ENCODE measurements around the gene KAT8. TPM values are rescaled to one million over a fixed set of nuclear protein-coding genes. Genes with fewer than 3 reads are reported as not detected.

The KAT8 gene
- total RNA-seq, result 10 to 100 TPM; 27.9 to 64.3 (median 54.0) TPM

DNA sequence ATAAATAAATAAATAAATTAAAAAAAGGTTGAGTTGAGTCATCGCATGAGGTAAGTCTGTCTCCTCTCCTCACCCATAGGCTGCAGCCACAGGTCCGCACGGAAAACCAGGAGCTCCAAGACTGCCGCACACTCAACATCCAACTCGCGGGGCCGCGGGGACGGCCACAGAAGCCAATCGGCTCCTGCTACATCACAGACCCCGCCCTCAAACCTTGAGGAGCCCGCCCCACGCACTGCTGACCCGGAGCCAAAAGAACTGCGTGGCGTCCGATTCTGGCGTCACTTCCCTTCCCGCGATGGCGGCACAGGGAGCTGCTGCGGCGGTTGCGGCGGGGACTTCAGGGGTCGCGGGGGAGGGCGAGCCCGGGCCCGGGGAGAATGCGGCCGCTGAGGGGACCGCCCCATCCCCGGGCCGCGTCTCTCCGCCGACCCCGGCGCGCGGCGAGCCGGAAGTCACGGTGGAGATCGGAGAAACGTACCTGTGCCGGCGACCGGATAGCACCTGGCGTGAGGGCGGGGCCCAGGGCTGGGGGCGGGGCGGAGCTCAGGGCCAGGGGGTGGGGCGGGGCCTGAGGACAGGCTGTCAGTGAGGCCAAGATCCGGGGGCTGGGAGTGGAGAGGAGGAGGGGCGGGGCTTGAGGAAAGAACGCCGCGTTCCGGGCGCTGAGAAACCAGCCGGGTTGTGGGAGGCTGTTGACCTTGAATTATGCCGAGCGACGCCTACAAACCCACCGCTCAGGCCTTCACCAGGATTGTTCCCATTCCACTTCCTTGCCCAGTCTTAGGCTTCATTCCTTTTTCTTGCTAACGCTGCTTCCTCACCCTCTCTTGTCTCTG lies at the start of gene KAT8:
KAT8 (plus strand) TSS at position 281 of the 839 bp plus-strand sequence; CDS start at position 299, 18 bp downstream.
- WGBS, 10 experiments, result 0% methylated on average over 1 to 9 of the region's 68 CpGs; no CpG with 5 or more reads in 4 of the 10 experiments
- peak within 1 kb of the TSS; percentile 97 to 98 for H3K27ac ChIP-seq

DNA sequence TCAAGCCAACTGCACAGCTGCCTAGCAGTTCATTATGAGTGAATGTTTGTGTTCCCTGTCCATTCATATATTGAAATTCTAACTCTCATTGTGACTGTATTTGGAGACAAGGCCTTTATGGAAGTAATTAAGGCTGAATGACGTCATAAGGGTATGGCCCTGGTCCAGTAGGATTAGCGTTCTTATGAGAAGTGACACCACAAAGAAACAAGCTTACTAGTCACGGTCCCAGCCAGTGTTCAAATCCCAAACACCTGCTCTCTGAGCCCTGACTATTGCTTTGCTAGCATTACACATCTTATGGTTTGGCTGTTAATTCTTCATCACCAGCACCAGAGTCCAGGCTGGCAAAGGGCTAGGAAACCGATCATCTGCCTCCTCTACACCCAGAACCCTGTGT lies 45.6 kb upstream of the KAT8 start:
- H3K4me1 ChIP-seq (replicated peaks in 1 of 2), result peaks cover 4 to 8% of the 10 kb centered on the region in 2 donors
- peak overlapping the region; percentile 63 to 99 (median 81) for H3K4me3 ChIP-seq
- in situ Hi-C loops (cut with MboI; ENCODE audit: low pct_unique_long_range_greater_than_20kb in 2 of 9, low sequenced_read_pairs in 9 of 9, unreplicated experiment in 9 of 9), result no loop called here
- 0 to 80% (median 7%) methylated on average over 1 to 4 of the region's 4 CpGs; no CpG with 5 or more reads in 2 of the 10 experiments for WGBS, 10 experiments
- ATAC-seq (replicated peaks in 6 of 8), result peak in 1 of 8 experiments; percentile 1
- peak overlapping the region in 1 of 2 donors; percentile 92 for H3K27ac ChIP-seq

More for the DNA sequence above, at the start of gene KAT8:
- in situ Hi-C loops (cut with MboI; ENCODE audit: low pct_unique_long_range_greater_than_20kb in 2 of 9, low sequenced_read_pairs in 9 of 9, unreplicated experiment in 9 of 9), result no loop called here
- H3K4me1 ChIP-seq (replicated peaks in 1 of 2), result peaks cover 6 to 10% of the 10 kb centered on the region in 2 donors
- peak; percentile 90 to 94 (median 92) for ATAC-seq (replicated peaks in 6 of 8)
- H3K4me3 ChIP-seq, result peak within 1 kb of the TSS; percentile 86 to 97 (median 93)

DNA sequence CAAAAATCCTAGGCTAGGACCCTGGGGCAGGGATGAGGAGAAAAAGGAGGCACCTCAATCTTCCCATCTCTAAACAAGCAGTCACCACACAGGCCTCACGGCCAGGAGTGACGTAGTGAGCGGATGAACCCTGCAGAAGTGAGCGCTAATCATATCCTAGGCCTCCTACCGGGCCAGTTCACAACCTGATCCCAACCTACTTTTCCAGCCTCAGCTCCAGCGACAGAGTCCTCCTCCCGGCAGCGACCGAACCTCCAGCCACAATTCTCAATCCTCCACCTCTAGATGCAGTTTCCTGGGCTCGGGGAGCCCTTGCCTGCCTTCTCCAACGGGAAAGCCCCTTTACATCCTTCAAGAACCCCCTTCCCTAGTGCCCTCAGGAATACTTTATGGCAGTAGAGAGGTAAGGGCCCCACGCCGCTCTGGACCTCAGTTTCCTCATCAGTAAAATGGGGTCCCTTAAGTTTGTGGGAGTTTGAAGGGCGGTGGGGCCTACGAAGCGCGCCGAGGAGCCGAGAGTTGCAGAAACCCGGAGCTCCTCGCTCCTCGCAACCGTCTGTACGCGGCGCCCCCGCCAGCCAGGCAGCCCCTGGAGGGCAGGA lies 44.8 kb upstream of the KAT8 start:
- in situ Hi-C loops (cut with MboI; ENCODE audit: low pct_unique_long_range_greater_than_20kb in 2 of 9, low sequenced_read_pairs in 9 of 9, unreplicated experiment in 9 of 9), result no loop called here
- 0 to 7% (median 0%) methylated on average over 1 to 17 of the region's 27 CpGs; no CpG with 5 or more reads in 4 of the 10 experiments for WGBS, 10 experiments
- Histone ChIP-seq H3K4me3 (peak overlapping the region; percentile 63 to 99 (median 81)), H3K4me1 (replicated peaks in 1 of 2) (peaks cover 4 to 8% of the 10 kb centered on the region in 2 donors), H3K27ac (peak overlapping the region; percentile 92 to 96)
- ATAC-seq (replicated peaks in 6 of 8), result peak in 2 of 8 experiments; percentile 1

DNA sequence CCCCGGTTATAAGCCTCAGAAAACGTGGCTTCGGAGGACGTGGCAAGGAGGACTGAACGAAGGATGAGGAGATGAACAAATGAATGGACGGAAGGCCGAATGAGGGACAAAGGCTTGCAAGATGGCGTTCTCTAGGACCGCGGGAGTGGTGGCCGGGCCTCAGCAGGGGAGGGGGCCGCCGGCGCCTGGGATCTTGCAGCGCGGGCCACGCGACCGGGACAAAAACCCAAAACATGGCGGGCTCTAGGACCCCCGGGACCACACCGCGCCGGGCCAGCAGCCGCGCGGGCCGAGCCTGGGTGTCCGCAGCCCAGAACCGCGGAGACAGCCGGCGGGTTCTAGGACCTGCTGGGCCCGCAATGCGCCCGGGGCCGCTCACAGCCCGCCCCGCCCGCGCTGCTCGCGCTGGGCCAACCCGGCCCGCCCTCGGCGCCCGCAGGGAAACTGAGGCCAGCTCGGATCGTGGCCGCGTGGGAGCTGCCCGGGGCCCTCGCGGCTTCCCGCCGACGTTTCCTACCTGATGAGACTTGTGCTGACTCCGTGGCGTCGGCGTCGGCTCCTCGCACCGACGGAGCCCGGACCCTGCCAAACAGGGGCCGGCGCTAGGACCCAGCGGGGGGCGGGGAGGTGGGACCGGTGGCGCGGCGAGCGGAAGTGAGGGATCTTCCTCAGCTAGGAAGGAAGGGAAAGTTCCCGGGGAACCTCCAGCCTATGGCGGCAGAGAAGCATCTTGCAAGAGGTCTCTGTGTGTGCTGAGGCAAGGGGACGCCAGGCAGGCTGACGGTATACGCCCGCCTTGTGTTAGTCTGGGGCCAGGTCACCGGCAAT lies 44.1 kb upstream of the KAT8 start:
- Histone ChIP-seq H3K27ac (peak overlapping the region; percentile 92 to 96), H3K4me1 (replicated peaks in 1 of 2) (peaks cover 4 to 8% of the 10 kb centered on the region in 2 donors), H3K4me3 (peak overlapping the region; percentile 63 to 99 (median 81))
- in situ Hi-C loops (cut with MboI; ENCODE audit: low pct_unique_long_range_greater_than_20kb in 2 of 9, low sequenced_read_pairs in 9 of 9, unreplicated experiment in 9 of 9), result no loop called here
- peak; percentile 56 to 83 (median 78) for ATAC-seq (replicated peaks in 6 of 8)
- WGBS, 10 experiments, result 0 to 7% (median 0%) methylated on average over 3 to 20 of the region's 83 CpGs; no CpG with 5 or more reads in 4 of the 10 experiments

DNA sequence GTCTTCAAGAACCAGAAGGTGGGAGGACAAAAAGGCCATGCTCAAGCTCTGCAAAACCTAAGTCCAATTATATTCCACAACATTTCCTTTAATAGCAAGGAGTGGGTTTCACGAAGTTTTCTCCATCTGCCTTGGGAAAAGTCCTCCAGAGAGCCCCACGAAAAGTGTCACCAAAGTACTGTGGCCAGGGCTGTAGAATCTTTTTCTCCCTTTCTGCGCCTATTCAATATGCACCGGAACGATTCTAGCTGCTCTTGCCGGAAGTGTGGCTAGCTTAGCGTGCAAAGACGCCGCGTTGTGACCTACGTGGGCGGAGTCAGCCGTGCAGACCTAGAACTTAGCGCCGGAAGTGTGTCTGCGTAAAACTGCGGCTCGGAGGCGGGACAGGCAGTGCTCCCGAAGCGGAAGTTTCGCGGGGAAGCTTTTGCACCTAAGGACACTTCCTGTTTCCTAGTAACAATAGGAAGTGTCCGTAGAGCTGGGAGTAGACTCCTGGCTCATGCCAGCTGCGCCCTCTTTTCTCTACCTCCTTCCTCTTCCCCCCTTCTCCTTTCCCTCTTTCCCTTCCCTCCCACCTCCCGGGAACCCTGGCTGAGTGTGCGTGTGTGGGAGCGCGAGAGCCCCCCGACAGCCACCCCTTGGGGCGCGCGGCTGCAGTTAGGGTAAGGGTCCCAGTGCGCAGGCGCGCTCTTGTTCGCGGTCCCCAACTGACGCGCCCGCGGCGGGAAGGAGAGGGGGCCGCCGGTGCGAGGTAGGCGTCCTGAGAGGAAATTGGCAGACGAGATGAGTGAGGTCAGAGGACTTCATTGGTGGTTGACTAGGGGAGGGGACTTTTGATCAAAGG lies 43.3 kb upstream of the KAT8 start, which contains the start of the genes ZNF646 and ZNF668:
ZNF646 (plus strand) TSS at position 453 of the 844 bp plus-strand sequence. CDS start 1,903 bp downstream, outside the sequence.
ZNF668 (minus strand) TSS at position 271 of the 844 bp plus-strand sequence. CDS start 9,781 bp downstream, outside the sequence.
- Histone ChIP-seq H3K27ac (peak within 1 kb of the TSS; percentile 92 to 96), H3K4me1 (replicated peaks in 1 of 2) (peaks cover 4 to 8% of the 10 kb centered on the region in 2 donors), H3K4me3 (peak within 1 kb of the TSS; percentile 63 to 99 (median 81))
- WGBS, 10 experiments, result 0 to 2% (median 0%) methylated on average over 1 to 16 of the region's 48 CpGs; no CpG with 5 or more reads in 2 of the 10 experiments
- in situ Hi-C loops (cut with MboI; ENCODE audit: low pct_unique_long_range_greater_than_20kb in 2 of 9, low sequenced_read_pairs in 9 of 9, unreplicated experiment in 9 of 9), result no loop called here
- peak; percentile 71 to 87 (median 78) for ATAC-seq (replicated peaks in 6 of 8)

DNA sequence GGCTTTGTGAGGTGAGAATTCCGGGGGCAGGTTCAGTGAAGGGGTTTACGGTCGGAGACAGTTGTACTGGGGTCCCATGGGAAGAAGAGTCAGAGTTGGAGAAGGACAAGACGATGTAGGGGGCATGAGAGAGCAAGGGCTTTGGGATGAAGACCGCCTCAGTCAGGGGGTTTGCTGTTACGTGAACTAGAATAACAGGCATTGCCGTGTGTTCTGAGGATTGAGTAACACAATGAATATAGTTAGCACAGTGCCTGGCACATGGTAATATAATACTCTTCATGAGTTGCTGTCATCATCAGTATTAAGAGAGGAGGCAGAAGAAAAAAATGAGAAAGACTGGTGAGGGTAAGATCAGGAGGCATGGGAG lies 42.7 kb upstream of the KAT8 start:
- whole genome bisulfite sequencing, 10 experiments, result 0 to 13% (median 0%) methylated on average over 1 to 7 of the region's 7 CpGs
- no peak for ATAC-seq (replicated peaks in 6 of 8)
- Histone ChIP-seq H3K4me3 (peak overlapping the region; percentile 63 to 99 (median 81)), H3K4me1 (replicated peaks in 1 of 2) (peaks cover 4 to 8% of the 10 kb centered on the region in 2 donors), H3K27ac (peak overlapping the region; percentile 92 to 96)
- in situ Hi-C loops (cut with MboI; ENCODE audit: low pct_unique_long_range_greater_than_20kb in 2 of 9, low sequenced_read_pairs in 9 of 9, unreplicated experiment in 9 of 9), result no loop called here

DNA sequence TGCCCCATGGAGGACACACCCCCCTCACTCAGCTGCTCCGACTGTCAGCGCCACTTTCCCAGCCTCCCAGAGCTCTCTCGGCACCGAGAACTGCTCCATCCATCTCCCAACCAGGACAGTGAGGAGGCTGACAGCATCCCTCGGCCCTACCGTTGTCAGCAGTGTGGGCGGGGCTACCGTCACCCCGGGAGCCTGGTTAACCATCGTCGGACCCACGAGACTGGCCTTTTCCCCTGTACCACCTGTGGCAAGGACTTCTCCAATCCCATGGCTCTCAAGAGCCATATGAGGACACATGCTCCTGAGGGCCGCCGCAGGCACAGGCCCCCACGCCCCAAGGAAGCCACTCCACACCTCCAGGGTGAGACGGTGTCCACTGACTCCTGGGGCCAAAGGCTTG lies 41.1 kb upstream of the KAT8 start:
- in situ Hi-C loops (cut with MboI; ENCODE audit: low pct_unique_long_range_greater_than_20kb in 2 of 9, low sequenced_read_pairs in 9 of 9, unreplicated experiment in 9 of 9), result no loop called here
- Histone ChIP-seq H3K4me3 (no peak overlapping the region), H3K4me1 (replicated peaks in 1 of 2) (peaks cover 4 to 8% of the 10 kb centered on the region in 2 donors), H3K27ac (no peak overlapping the region)
- no peak for ATAC-seq (replicated peaks in 6 of 8)
- WGBS, 10 experiments, result 42 to 67% (median 60%) methylated on average over 1 to 8 of the region's 16 CpGs; no CpG with 5 or more reads in 7 of the 10 experiments

DNA sequence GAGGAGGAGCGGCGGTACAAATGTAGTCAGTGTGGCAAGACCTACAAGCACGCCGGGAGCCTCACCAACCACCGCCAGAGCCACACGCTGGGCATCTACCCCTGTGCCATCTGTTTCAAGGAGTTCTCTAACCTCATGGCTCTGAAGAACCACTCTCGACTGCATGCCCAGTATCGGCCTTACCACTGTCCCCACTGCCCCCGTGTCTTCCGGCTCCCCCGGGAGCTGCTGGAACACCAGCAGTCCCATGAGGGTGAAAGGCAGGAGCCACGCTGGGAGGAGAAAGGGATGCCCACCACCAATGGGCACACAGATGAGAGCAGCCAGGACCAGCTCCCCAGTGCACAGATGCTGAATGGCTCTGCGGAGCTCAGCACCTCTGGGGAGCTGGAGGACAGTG lies 40.4 kb upstream of the KAT8 start:
- H3K4me3 ChIP-seq, result no peak overlapping the region
- ATAC-seq (replicated peaks in 6 of 8), result no peak
- no peak overlapping the region for H3K27ac ChIP-seq
- in situ Hi-C loops (cut with MboI; ENCODE audit: low pct_unique_long_range_greater_than_20kb in 2 of 9, low sequenced_read_pairs in 9 of 9, unreplicated experiment in 9 of 9), result no loop called here
- 93 to 100% (median 100%) methylated on average over 1 to 3 of the region's 13 CpGs; no CpG with 5 or more reads in 7 of the 10 experiments for WGBS, 10 experiments
- peaks cover 4% of the 10 kb centered on the region in 2 donors for H3K4me1 ChIP-seq (replicated peaks in 1 of 2)

DNA sequence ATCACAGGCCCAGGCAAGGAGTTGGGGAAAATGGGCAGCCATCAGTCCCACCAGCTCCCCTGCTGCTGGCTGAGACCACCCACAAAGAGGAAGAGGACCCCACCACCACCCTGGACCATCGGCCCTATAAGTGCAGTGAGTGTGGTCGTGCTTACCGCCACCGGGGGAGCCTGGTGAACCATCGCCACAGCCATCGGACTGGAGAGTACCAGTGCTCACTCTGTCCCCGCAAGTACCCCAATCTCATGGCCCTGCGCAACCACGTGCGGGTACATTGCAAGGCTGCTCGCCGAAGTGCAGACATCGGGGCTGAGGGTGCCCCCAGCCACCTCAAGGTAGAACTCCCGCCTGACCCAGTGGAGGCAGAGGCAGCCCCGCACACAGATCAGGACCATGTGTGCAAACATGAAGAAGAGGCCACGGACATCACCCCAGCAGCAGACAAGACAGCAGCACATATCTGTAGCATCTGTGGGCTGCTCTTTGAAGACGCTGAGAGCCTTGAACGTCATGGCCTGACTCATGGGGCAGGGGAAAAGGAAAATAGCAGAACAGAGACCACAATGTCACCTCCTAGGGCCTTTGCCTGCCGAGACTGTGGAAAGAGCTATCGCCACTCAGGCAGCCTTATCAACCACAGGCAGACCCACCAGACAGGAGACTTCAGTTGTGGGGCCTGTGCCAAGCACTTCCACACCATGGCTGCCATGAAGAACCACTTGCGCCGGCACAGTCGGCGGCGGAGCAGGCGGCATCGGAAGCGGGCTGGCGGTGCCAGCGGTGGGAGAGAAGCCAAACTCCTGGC lies 39.7 kb upstream of the KAT8 start:
- H3K4me1 ChIP-seq (replicated peaks in 1 of 2), result peaks cover 3 to 4% of the 10 kb centered on the region in 2 donors
- in situ Hi-C loops (cut with MboI; ENCODE audit: low pct_unique_long_range_greater_than_20kb in 2 of 9, low sequenced_read_pairs in 9 of 9, unreplicated experiment in 9 of 9), result no loop called here
- ATAC-seq (replicated peaks in 6 of 8), result no peak
- 83 to 100% (median 88%) methylated on average over 2 to 9 of the region's 30 CpGs; no CpG with 5 or more reads in 5 of the 10 experiments for WGBS, 10 experiments
- H3K27ac ChIP-seq, result no peak overlapping the region
- no peak overlapping the region for H3K4me3 ChIP-seq

DNA sequence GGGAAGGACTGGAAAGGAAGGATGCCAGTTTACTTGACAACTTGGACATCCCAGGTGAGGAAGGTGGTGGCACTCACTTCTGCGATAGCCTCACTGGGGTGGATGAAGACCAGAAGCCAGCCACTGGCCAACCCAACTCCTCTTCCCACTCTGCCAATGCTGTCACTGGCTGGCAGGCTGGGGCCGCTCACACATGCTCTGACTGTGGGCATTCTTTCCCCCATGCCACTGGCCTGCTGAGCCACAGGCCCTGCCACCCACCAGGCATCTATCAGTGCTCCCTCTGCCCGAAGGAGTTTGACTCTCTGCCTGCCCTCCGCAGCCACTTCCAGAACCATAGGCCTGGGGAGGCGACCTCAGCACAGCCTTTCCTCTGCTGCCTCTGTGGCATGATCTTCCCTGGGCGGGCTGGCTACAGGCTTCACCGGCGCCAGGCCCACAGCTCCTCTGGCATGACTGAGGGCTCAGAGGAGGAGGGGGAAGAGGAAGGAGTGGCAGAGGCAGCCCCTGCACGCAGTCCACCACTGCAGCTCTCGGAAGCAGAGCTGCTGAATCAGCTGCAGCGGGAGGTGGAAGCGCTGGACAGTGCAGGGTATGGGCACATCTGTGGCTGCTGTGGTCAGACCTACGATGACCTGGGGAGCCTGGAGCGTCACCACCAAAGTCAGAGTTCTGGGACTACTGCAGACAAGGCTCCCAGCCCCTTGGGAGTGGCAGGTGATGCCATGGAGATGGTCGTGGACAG lies 38.7 kb upstream of the KAT8 start:
- no peak for ATAC-seq (replicated peaks in 6 of 8)

More for the DNA sequence above, 38.7 kb upstream of the KAT8 start:
- Histone ChIP-seq H3K27ac (no peak overlapping the region), H3K4me3 (no peak overlapping the region), H3K4me1 (replicated peaks in 1 of 2) (peaks cover 3 to 4% of the 10 kb centered on the region in 2 donors)
- WGBS, 10 experiments, result 80 to 100% (median 92%) methylated on average over 2 to 8 of the region's 15 CpGs; no CpG with 5 or more reads in 3 of the 10 experiments
- in situ Hi-C loops (cut with MboI; ENCODE audit: low pct_unique_long_range_greater_than_20kb in 2 of 9, low sequenced_read_pairs in 9 of 9, unreplicated experiment in 9 of 9), result no loop called here
